ENCODE measurements around the gene WDR45B.
"Not testable (repeated sequence)": the region's sequence is repeated elsewhere in the genome, so short reads cannot be mapped to it uniquely, and the experiment has no call there.

WDR45B gene

DNA sequence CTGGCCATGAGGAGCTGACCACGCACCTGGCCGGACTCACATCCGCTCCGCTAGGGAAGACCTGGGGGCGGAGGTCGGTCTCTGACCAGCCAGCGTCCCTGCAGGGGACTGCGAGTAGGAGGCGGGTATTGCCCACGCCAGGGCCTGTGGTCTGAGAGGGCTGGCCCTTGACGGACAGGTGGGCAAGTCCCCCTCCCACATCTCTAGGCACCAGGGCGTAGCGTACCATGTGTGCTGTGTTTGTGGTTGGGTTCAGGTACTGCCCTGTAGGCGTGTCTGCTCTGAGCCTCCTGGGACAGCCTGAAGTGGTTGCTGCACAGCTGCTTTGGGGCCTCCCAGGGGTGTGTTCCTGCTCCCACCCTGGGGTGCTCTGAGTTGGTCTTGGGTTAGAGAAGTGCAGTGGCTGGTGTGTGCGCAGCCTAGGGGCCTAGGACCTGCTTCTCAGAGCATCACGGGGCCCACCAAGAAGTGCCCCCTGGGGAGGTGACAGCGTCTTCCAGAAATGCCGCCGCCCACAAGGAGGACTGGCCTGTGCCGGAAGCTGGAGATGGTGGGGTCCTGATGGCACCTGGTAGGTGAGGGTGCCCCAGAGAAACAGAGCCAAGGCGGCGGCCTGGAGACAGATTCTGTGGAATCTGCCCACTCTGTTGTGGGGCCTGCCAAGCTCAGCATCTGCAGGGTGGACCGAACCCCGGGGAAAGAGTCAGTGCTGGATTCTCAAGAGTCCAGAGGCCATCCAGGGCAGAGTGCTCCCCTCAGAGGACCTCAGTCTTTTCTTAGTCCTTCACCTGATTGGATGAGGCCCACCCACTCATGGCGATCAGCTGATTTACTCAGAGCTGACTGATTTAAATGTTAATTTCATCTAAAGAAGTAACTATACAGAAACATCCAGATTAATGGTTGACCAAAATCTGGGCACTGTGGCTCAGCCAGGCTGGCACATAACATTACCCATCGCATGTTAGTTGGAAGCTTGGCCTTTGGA lies 48.3 kb downstream of the WDR45B start:
- no peak for DNase-seq (ENCODE audit: low spot score)

DNA sequence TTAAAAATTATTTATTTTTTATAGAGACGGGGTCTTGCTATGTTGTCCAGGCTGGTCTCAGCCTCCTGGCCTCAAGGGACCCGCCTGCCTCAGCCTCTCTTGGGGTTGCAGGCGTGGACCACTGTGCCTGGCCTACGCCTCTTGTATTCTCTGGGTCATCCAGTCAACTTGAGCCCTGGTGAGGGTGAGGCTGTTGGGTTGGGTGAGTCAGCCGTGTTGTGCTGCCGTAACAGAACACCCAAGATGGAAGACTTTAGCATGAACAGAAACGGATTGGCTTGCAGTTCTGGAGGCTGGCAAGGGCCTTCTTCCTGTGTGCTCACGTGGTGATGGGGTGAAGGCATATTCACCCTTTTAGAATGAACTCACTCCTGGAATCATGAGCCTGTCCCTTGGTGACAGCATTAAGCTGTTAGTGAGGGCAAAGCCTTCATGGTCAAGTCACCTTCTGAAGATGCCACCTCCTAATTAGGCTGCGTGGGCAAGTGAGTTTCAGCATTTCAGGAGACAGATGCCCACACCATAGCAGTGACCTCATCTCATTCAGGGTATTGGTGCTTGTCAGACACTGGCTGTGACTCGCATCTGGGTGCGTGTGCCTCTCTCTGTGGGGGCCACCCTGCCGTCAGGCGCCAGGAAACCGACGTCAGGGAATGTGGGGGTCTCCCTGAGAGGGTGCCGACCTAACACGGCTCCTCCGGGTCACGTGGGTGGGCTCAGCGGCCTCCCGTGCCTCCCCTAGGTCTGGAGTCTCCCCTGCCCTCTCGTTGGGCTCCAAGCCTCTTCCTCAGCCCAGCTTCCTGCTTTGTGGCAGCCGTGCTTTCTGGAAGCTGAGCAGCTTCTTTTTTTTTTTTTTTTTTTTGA lies 49.8 kb downstream of the WDR45B start:
- DNase-seq (ENCODE audit: low spot score) = peak; percentile 36

DNA sequence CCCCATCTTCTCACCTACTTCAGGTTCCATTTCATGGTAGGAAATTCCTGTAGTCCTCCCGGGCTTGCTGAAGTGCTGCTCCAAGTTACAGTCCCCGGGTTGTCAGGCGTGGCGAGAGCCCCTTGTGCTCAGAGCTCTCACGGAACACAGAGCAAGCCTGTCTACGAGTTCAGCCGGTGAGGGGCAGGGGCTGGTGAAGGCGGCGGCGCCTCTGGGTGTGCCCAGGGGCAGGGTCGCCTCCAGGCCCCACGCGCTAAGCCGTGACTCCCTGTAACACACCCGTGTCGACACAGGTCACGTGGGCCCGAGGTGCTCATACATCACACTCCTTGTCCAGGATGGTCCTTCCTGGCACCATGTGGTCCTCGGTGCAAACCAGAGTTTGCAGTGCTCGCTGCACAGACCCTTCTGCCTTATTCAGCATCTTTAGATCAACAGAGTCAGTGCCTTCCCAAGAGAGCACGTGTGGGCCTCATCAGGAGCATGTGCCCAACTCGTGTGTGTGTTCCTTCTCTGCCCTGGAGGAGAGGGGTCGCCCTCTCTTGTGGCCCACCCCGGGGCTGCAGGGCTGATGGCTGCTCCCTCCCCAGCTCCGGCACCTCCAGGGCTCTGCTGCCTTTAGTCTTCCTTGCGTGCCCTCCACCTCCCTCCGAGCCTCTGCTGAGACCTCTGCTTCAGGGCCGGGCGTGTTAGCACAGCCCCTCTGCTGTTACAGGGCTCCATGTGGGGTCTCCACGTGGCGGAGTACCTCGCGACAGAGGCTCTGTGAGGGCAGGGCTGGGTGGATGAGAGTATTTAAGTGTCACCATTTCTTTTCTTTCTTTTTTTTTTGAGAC lies 51.2 kb downstream of the WDR45B start:
- no peak for DNase-seq (ENCODE audit: low spot score)

DNA sequence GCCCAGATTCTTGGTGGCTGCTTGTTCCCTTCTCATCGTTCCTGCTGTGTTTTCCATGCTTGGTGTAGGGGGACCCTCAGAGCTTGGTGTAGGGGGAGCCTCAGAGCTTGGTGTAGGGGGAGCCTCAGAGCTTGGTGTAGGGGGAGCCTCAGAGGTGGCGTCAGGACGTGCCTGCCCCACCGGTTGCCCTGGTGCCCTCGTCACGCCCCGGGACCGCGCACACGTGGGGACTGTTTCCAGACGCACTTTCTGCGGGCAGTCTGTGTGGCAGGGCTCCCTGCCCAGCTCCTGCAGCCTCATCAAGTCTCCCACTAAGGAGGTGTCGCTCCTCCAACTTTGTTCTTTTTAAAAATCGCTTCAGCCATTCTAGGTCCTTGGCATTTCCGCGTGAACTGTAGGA lies 51.9 kb downstream of the WDR45B start:
- DNase-seq (ENCODE audit: low spot score) = no peak

DNA sequence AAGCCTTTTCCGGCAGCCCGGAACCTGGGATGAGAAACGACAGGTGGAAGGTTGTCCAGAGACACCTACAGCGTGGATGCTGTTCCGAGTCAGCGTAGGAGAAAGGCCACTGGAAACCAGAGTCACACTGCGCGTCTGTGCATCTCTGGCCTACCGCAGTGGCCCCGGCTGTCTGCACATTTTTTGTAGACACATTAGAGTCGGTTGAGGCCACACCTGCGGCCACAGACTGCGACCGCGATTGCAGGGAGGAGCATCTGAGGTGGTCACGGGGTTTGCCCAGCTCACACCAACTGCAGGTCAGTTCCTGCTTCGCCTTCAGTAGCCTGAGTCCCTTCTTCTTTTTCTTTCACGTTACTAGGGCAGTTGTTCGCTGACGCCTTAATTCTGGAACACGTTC lies 52.4 kb downstream of the WDR45B start:
- no peak for DNase-seq (ENCODE audit: low spot score)

DNA sequence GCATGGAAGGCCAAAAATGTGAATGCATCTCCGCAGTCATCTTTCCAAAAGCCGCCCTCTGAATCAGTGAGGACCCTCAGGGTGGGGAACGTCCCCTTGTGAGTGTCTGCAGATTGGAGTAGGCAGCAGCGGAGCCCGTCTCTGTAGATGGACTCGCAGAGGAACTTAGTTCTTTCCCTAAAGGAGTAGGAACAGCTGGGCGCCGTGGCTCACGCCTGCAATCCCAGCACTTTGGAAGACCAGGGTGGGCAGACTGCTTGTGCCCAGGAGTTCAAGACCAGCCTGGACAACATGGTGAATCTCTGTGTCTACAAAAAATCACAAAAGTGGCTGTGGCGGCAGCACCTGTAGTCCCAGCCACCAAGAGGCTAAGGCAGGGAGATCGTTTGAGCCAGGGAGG lies 53.7 kb downstream of the WDR45B start:
- no peak for DNase-seq (ENCODE audit: low spot score)

DNA sequence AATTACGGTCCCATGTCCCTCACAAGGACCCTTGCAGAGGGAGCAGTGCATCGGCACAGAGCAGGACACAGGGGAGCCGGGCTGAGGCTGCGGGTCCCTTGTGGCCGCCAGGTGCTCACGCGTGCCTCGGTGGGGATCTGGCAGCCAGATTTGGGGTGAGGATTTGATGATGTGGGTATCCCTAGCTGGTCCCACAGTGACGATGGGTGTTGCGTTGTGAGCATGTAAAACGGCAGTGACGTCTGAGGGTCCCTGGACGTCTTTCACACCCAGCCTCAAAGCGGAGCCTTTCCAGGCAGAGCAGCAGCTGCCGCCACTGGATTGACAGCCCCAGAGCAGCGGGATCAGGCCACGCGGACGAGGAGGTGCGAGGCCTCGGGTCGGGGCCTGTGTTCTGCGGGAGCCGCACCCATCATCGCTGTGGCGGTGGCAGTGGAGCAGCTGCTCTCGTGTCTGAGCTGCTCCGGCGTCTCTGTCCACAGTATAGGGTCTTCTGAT lies 54.6 kb downstream of the WDR45B start:
- no peak for DNase-seq (ENCODE audit: low spot score)

DNA sequence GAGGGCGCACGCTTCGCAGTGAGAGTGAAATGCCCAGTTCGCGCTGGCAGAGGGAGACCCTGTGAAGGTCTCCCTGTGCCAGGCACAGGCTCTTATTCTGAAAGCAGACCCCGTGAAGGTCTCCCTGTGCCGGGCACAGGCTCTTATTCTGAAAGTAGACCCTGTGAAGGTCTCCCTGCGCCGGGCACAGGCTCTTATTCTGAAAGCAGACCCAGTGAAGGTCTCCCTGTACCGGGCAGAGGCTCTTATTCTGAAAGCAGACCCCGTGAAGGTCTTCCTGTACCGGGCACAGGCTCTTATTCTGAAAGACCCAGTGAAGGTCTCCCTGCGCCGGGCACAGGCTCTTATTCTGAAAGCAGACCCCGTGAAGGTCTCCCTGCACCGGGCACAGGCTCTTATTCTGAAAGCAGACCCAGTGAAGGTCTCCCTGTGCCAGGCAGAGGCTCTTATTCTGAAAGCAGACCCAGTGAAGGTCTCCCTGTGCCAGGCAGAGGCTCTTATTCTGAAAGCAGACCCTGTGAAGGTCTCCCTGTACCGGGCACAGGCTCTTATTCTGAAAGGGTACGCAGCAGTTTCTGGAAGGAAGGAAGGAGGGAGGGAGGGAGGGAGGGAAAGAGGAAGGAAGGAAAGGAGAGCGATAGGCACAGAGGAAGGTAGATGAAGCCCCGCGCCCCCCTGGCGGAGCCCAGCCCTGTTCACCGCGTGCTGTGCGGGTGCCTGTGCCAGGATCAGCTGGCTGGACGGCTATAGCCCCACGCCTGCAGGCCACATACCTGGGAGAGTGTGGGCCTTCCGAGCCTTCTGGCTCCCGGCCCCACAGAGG lies 55.3 kb downstream of the WDR45B start:
- DNase-seq (ENCODE audit: low spot score) = peak; percentile 58

DNA sequence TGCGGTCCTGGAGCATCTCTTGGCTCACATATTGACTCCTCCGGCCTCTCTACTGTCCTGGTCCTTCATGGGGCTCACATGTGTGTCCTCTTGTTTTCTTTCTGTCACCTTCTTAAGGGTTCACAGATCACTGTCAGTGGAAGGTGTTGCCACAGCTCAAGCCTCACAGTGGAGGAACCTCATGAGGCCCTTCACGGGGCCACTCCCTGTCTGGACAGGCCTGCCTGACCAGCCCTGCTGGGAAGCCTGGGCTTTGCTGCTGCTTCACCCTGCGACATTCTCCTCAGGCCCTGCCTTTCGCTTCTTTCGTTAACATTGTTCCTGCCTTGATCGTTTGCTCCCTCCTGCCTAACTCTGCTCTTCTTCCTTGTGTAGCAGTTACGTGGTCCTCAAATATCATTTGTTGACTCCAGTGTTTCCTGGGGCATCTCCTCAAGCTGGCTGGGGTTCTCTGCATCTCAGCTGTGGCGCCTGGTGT lies 55.9 kb downstream of the WDR45B start:
- peak; percentile 22 for DNase-seq (ENCODE audit: low spot score)

DNA sequence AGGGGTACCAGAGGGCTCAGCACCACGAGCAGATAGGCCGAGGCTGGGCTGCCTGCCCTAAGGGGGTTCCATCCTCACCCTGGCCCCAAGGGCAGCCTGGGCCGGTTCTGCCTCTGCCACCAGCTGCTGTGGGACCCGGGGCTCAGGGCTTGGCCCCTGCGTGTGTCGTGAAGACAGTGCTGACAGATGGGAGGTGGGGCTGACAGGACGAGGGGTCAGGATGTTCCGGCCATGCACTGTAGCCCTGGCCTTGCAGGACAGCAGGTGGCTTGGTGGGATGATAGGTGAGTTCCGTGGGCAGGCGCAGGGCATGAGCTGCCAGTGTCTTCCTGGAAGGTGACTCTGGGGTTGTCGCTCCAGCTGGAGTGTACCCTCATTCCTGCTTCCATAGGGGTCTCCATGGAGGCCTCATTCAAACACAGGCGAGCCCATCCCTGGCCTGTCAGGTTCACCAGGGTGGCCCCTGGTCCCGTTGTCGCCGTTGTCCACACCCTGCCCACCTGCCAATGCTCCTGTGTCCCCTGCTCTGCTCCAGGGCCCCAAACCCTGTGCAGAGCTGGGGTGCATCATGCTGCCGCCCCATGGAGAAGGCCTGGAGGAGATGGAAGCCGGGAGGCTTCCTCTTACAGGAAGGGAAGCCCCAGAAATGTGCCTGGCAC lies 57.2 kb downstream of the WDR45B start:
- no peak for DNase-seq (ENCODE audit: low spot score)

DNA sequence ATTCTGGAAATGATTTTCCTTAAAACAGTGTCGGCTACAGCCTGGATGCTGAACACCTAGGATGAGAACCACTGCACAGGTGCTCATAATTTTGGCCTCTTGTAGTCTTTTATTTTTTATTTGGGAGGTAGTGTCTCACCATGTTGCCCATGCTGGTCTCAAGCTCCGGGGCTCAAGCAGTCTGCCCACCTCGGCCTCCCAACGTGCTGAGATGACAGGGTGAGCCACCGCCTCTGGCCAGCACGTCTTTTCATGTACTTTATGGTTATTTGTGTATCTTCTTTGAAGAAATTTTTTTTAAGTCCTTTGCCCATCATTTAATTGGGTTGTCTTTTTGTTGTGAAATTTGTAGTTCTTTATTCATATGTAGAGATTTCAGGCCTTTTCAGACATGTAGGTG lies 58.0 kb downstream of the WDR45B start:
- DNase-seq (ENCODE audit: low spot score) = no peak

DNA sequence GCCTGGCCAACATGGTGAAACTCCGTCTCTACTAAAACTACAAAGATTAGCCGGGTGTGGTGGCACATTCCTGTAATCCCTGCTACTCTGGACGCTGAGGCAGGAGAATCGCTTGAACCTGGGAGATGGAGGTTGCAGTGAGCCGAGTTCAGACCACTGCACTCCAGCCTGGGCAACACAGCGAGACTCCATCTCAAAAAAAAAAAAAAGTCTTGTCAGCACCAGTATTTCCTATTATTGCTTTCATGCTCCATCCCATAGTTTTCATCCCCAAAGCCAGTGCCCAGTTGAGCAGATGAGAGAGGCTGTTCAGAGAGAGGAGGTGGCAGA lies 58.4 kb downstream of the WDR45B start:
- DNase-seq (ENCODE audit: low spot score) = no peak

DNA sequence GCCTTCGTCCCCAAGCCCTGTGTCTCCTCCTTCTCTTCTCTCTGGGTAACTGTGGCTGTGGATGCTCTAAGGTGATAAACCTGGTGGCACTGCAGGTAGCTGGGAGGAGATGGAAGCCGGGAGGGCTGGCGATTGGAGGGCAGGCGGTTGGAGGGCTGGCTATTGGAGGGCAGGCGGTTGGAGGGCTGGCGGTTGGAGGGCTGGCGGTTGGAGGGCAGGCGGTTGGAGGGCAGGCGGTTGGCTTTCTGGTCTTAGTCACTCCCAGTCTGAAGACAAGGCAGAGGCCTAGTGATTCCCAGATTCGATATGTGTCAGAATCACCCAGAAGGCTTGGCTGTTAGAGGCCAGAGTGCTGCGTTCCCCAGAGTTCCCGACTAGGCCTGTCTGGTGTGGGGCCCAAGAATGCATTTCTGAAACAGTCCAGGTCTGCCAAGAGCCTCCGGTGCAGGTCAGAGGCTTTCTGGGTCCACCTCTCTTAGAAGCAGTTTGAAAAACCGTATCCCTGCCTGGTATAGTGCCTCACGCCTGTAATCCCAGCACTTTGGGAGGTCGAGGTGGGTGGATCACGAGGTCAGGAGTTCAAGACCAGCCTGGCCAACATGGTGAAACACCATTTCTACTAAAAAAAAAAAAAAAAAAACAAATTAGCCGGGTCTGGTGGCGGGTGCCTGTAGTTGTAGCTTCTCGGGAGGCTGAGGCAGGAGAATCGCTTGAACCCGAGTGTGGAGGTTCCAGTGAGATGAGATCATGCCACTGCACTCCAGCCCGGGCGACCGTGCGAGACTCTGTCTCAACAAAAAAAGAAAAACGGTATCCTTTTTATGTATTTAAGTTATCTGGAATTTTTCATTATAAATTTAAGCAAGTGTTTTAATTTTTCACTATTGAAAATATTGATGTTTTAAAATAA lies 59.7 kb downstream of the WDR45B start:
- no peak for DNase-seq (ENCODE audit: low spot score)

DNA sequence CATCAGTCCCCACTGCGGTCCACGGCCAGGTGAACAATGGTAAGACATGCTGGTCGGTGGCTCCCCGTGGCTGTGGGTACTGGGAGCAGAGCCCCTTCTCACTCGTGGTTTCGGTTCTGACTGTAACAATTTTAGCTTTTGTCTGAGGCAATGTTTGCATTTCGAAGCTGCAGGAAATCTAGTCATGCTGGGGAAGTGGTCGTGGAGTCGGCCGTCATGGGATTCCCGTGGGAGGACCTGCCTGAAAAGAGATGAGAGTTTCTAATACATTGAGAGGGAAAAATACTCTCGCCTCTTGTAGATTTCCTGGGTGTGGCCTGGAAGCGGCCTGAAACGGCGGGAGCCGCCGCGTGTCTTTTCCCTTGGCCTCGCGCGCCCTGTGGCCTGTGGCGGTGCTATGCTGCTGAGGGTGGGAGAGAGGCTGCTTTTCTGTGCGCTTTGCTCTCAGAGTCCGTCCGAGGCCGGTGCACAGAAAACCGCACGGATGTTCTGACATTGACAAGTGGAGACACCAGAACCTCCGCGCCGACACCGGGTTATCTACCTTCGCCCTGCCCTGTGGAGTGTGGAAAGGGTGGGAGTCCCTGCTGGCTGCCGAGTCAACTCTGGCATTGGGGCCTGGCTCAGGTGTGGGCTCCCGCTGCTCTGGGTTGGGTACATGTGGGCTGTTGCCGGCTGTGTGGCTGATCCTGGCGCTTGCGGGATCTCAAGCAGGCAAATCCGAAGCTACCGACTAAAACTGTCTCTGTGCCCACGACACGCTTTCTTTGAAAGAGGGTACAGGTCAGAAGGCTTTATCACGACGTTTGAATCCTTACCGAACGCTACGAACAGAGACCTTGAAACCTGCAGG lies 60.8 kb downstream of the WDR45B start:
- no peak for DNase-seq (ENCODE audit: low spot score)

DNA sequence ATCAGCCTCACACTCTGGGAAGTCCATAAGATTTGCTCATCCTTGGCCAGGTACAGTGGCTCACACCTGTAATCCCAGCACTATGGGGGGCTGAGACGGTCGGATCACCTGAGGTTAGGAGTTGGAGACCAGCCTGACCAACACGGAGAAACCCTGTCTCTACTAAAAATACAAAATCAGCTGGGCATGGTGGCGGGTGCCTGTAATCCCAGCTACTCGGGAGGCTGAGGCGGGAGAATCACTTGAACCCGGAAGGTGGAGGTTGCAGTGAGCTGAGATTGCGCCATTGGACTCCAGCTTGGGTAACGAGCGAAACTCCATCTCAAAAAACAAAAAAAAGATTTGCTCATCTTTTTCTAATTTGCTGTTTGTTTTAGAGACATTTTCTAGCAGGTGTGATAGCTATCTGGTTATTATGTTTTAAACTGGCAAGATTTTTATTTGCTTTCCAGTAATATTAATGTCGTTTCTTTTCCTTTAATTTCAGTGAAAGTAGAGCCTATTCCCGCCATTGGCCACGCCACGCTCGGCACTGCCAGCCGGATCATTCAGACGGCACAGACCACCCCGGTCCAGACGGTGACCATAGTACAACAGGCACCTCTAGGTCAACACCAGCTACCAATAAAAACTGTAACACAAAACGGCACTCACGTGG lies 61.5 kb downstream of the WDR45B start:
- no peak for DNase-seq (ENCODE audit: low spot score)

DNA sequence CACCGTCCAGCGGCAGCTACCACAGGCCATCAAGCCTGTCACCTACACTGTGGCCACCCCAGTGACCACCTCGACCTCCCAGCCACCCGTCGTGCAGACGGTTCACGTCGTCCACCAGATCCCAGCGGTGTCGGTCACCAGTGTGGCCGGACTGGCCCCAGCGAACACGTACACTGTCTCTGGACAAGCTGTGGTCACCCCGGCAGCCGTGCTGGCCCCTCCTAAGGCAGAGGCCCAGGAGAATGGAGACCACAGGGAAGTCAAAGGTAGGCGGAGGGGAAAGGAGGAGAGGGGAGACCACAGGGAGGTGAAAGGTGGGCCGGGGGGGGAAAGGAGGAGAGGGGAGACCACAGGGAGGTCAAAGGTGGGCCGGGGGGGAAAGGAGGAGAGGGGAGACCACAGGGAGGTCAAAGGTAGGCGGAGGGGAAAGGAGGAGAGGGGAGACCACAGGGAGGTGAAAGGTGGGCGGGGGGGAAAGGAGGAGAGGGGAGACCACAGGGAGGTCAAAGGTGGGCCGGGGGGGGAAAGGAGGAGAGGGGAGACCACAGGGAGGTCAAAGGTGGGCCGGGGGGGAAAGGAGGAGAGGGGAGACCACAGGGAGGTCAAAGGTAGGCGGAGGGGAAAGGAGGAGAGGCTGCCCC lies 62.2 kb downstream of the WDR45B start:
- DNase-seq (ENCODE audit: low spot score) = not testable (repeated sequence)

DNA sequence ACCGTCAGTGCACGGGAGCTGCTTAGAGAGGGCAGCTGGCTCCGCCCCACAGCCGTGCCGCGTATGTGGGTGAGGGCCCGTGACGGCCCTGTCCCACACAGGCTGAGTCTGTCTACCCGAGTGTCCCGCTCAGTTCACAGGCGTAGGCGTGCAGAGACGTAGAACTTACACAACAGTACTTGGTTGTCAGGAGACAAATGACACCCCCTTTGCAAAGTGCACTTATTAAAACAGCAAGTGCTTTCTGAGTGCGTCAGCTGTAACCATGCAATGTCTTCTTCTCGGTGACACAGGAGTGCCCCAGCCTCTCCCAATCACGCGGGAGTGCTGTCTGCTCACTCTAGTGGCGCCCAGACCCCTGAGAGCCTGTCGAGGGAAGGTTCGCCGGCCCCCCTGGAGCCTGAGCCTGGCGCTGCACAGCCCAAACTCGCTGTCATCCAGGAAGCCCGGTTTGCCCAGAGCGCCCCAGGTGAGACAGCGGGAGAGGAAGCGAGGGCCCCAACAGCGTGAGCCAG lies 64.5 kb downstream of the WDR45B start:
- DNase-seq (ENCODE audit: low spot score) = no peak

Measured in AG08395 (cell line).